NCI-H446 treated with DMSO at 0.1 percent for 48 hours (cell line): ENCODE data around the gene C6orf141.
"Not testable (repeated sequence)": the region's sequence is repeated elsewhere in the genome, so short reads cannot be mapped to it uniquely, and the experiment has no call there.

ENCODE experiments used
- DNase-seq: peaks from one replicate; lab custom pipeline; 2025; lab: John Stamatoyannopoulos, UW

Gene C6orf141

DNA sequence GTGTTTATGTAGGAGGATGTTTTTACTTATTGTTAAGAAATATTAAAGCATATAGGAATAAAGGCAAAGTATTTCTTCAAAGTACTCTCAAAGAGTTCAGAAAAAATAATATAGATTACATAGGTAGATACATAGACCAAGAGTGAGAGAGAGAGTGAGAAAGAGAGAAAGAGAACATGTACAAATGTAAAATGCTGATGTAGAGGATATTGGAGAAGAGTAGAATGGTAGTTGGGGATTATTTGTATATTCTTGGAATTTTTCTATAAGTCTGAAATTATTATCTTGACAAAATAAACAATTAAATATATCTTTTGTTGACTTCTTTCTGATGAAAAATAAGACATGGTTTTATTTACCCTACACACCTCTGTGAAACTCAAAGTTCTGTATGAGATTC, 29.2 kb downstream of the C6orf141 start:
- no peak for DNase-seq

DNA sequence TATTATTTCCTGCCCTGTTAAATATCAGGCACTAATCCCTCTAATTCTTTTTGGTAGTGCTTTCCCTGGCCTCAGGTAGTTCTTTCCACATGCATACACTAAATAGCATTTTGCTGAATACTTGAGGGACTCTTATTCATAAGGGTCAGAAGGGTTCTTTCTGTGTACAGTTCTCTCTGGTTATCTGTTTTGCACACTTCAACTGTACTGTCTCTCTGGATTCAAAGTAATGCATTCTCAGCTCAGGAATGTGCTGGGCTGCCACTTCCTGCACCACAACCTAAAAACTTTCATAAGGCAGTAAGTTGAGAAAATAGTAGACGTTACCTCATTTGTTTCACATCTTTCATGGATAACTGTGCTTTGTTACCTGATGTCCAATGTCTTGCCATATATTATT, 32.1 kb downstream of the C6orf141 start:
- DNase-seq = no peak

DNA sequence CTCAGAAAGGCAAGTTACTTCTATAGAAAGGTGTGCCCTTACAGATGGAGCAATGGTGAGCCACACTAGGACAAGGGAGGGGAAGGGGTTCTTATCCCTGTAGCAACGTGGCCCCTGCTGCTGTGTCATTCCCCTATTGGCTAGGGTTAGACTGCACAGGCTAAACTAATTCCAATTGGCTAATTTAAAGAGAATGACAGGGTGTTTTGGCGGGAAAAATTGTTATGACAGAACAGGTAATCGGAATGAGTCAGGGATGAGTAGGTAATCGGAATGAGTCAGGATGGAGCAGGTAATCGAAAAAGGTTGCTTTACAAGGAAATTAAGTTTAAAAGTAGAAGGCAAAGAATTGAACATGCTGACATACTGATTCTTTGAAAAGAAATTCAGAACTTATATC, 36.8 kb downstream of the C6orf141 start:
- DNase-seq = not testable (repeated sequence)
